ENCODE measurements around the gene MOSPD2. TPM values are rescaled to one million over a fixed set of nuclear protein-coding genes. Genes with fewer than 3 reads are reported as not detected.

MOSPD2 gene
- polyA plus RNA-seq, 2 of the 4 experiments (the other 2 are of a cell fraction): 10.0 to 28.4 TPM

DNA sequence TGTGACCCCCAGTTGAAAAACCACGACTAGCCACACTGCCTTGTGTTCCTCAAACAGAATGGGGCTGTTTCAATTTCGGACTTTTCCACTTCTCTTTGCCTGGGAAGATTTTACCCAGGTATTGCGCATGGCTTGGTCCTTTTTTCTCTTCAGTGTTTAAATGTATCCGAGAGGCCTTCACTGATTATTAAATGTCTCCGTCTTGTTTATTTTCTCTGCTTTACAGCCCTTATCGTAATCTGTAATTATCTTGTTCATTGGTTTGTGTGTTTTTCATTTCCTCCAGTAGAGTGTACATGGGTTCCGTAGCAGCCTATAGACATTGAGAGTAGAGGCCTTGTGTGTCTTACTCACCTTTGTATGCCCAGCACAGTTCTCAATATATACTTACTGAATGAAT lies 2.4 kb downstream of the MOSPD2 start:
- ChIA-PET POLR2A (no interaction called here), CTCF (no interaction called here)
- WGBS (ENCODE audit: missing lambda C conversion rate): 92% methylated on average over 7 of the region's 7 CpGs
- no peak for TF ChIP-seq EHMT2 (IDR thresholded peaks at IDR 0.05; ENCODE audit: low read depth)
- TF ChIP-seq, protein P1, sequence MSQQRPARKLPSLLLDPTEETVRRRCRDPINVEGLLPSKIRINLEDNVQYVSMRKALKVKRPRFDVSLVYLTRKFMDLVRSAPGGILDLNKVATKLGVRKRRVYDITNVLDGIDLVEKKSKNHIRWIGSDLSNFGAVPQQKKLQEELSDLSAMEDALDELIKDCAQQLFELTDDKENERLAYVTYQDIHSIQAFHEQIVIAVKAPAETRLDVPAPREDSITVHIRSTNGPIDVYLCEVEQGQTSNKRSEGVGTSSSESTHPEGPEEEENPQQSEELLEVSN (IDR thresholded peaks at IDR 0.05; ENCODE audit: borderline replicate concordance, low read depth): no peak
- TF ChIP-seq POLR2A (IDR thresholded peaks at IDR 0.05; ENCODE audit: low read length): no peak
- TF ChIP-seq BHLHE40 (IDR thresholded peaks at IDR 0.05; ENCODE audit: low read depth, low read length): no peak
- no peak for TF ChIP-seq ZC3H11A (IDR thresholded peaks at IDR 0.05)
- no peak for DNase-seq (ENCODE audit: low read depth in 1 of 2, low spot score in 1 of 2)
- H3K4me3 ChIP-seq: no peak overlapping the region
- H3K27ac ChIP-seq: no peak overlapping the region
- no peak for ATAC-seq
- no peak for FAIRE-seq
- no peaks in the 10 kb centered on the region for H3K9me3 ChIP-seq
- H3K4me2 ChIP-seq: no peak overlapping the region
- peaks cover 12% of the 10 kb centered on the region; the same call in 2 of the 3 replicates for H3K4me1 ChIP-seq

DNA sequence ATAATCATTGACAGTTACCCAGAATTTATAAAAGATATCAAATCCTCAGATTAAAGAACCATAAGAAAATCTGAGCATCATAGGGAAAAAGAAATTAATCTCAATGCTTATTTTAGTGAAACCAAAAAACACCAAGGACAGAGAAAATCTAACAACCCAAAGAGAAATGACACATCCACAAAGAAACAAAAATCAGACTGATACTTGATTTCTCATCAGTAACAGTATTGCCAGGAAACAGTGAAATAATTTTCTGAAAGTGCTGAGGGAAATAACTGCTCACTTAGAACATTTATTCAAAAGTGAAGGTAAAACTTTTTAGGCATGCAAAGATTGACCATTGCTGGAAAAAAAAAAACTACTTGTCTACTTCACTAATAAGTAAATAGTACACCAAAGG lies 10.6 kb downstream of the MOSPD2 start:
- ChIA-PET CTCF (no interaction called here), POLR2A (no interaction called here)

DNA sequence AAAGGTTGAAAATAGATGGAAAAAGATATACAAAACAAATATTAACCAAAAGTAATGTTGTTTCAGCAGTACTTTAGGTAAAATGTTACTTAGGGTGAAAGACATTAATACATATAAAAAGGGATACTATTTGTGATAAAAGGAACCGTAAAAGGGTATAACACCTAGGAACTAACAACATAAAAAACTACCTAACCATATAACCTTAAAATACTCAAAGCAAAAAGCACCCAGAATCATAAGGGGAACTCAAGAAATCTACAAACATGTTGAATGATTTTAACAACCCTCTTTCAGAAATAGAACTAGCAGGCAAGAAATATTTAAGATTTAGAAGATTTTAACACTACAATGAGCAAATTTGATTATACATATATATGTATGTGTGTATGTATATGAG lies 11.5 kb downstream of the MOSPD2 start:
- ATAC-seq (no peak), FAIRE-seq (no peak), DNase-seq (ENCODE audit: low read depth in 1 of 2, low spot score in 1 of 2) (no peak)
- Histone ChIP-seq H3K9me3 (no peaks in the 10 kb centered on the region), H3K4me2 (no peak overlapping the region), H3K4me1 (no peaks in the 10 kb centered on the region), H3K4me3 (no peak overlapping the region), H3K27ac (no peak overlapping the region)
- ChIA-PET POLR2A (no interaction called here), CTCF (no interaction called here)
- TF ChIP-seq HOXA7 (CRISPR knock-in tag; IDR thresholded peaks at IDR 0.05) (no peak), RARB (CRISPR knock-in tag; IDR thresholded peaks at IDR 0.05) (no peak), CBX2 (IDR thresholded peaks at IDR 0.05; ENCODE audit: borderline replicate concordance, low read depth) (no peak), CEBPB (IDR thresholded peaks at IDR 0.05) (no peak), EP300 (IDR thresholded peaks at IDR 0.05) (no peak), FOSB (CRISPR knock-in tag; IDR thresholded peaks at IDR 0.05) (no peak), RFX5 (IDR thresholded peaks at IDR 0.05) (no peak), HDAC2 (IDR thresholded peaks at IDR 0.05) (no peak)
- TF ChIP-seq, protein P1 (IDR thresholded peaks at IDR 0.05; ENCODE audit: borderline replicate concordance, low read depth): no peak
- TF ChIP-seq, protein P2, sequence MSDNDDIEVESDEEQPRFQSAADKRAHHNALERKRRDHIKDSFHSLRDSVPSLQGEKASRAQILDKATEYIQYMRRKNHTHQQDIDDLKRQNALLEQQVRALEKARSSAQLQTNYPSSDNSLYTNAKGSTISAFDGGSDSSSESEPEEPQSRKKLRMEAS (IDR thresholded peaks at IDR 0.05): no peak
- 93% methylated on average over 1 of the region's 1 CpG for WGBS (ENCODE audit: missing lambda C conversion rate)

More for the DNA sequence above, 10.6 kb downstream of the MOSPD2 start:
- peak; percentile 39 for FAIRE-seq
- TF ChIP-seq, protein P2 (IDR thresholded peaks at IDR 0.05): no peak
- TF ChIP-seq, protein P3, sequence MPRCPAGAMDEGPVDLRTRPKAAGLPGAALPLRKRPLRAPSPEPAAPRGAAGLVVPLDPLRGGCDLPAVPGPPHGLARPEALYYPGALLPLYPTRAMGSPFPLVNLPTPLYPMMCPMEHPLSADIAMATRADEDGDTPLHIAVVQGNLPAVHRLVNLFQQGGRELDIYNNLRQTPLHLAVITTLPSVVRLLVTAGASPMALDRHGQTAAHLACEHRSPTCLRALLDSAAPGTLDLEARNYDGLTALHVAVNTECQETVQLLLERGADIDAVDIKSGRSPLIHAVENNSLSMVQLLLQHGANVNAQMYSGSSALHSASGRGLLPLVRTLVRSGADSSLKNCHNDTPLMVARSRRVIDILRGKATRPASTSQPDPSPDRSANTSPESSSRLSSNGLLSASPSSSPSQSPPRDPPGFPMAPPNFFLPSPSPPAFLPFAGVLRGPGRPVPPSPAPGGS (IDR thresholded peaks at IDR 0.05): no peak
- TF ChIP-seq MAZ (IDR thresholded peaks at IDR 0.05; ENCODE audit: borderline replicate concordance, low read depth, low read length) (no peak), GATA3 (IDR thresholded peaks at IDR 0.05; ENCODE audit: borderline replicate concordance) (no peak), ZSCAN20 (CRISPR knock-in tag; IDR thresholded peaks at IDR 0.05) (no peak), SREBF2 (IDR thresholded peaks at IDR 0.05) (no peak)
- TF ChIP-seq, protein P1 (IDR thresholded peaks at IDR 0.05; ENCODE audit: borderline replicate concordance, low read depth): no peak
- TF ChIP-seq, protein P4, sequence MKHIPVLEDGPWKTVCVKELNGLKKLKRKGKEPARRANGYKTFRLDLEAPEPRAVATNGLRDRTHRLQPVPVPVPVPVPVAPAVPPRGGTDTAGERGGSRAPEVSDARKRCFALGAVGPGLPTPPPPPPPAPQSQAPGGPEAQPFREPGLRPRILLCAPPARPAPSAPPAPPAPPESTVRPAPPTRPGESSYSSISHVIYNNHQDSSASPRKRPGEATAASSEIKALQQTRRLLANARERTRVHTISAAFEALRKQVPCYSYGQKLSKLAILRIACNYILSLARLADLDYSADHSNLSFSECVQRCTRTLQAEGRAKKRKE (CRISPR knock-in tag; IDR thresholded peaks at IDR 0.05; ENCODE audit: low read depth): no peak
- DNase-seq (ENCODE audit: low read depth in 1 of 2, low spot score in 1 of 2): no peak
- no peak for ATAC-seq
- Histone ChIP-seq H3K9me3 (no peaks in the 10 kb centered on the region), H3K4me1 (no peaks in the 10 kb centered on the region), H3K4me2 (no peak overlapping the region), H3K4me3 (no peak overlapping the region), H3K27ac (no peak overlapping the region)

Data from A549 (cell line).